AG04450 (cell line): ENCODE measurements around the gene RTN4. TPM values are rescaled to one million over a fixed set of nuclear protein-coding genes. Genes with fewer than 3 reads are reported as not detected.

Experiments used
- CTCF ChIA-PET: fragments of 300-600, 350-600 bp; formaldehyde crosslinking; extraction: SDS; loops from one replicate; lab custom pipeline; 2022; ENCODE audit warnings: antibody characterized with exemption, inconsistent platforms; lab: Charles Lee
- POLR2A ChIA-PET: fragments of 350-600 bp; formaldehyde crosslinking; extraction: SDS; loops from one replicate; lab custom pipeline; 2021; ENCODE audit warnings: antibody characterized with exemption, inconsistent platforms; lab: Yijun Ruan, JAX
- DNase-seq: peaks from one replicate; pipeline ENCODE4 v3.0.0-alpha.2; 2011; ENCODE audit warnings: low read depth, low spot score
- H3K27ac ChIP-seq: one replicate; pipeline ENCODE4 v1.5.1; 2012; ENCODE audit warnings: low read depth, low read length, control low read depth
- H3K27me3 ChIP-seq: one replicate; pipeline ENCODE4 v1.6.0; 2012; ENCODE audit warnings: low read length; ENCODE audit not compliant: control insufficient read depth, insufficient read depth
- H3K4me3 ChIP-seq: 2 replicates; pipeline ENCODE4 v1.5.1; 2011; ENCODE audit warnings: mild to moderate bottlenecking, low read depth, low read length, control low read depth
- H3K9me3 ChIP-seq: 2 replicates; pipeline ENCODE4 v1.5.1; 2012; ENCODE audit warnings: low read length; ENCODE audit not compliant: control insufficient read depth, insufficient read depth
- CTCF ChIP-seq: IDR thresholded peaks from 2 replicates; pipeline ENCODE4 v1.5.1; 2011; ENCODE audit warnings: low read depth, low read length, control low read depth, inconsistent platforms
- polyA plus RNA-seq: library from polyadenylated mRNA; depleted of rRNA; stranded (reverse); fragments of >200 nt; gene quantifications from 2 replicates; pipeline ENCODE4 v1.2.3, GENCODE V29; 2011

RTN4 gene
- polyA plus RNA-seq, 1 experiment, result 668 TPM

DNA sequence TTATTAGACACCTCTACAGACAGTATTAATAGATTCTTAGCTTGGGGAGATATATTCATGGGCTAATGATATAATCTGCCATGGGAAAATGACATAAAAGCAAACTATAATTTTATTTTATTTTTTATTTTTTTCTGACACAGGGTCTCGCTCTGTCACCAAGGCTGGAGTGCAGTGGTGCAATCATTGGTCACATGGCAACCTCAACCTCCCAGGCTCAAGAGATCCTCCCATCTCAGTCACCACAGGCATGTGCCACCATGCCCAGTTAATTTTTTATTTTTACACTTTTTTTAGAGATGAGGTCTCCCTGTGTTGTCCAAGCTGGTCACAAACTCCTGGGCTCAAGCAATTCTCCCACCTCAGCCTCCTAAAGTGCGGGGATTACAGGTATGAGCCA, 39.3 kb downstream of the RTN4 start:
- no peaks in the 10 kb centered on the region for H3K27me3 ChIP-seq
- no peaks in the 10 kb centered on the region for H3K9me3 ChIP-seq
- TF ChIP-seq CTCF, result no peak
- no peak for DNase-seq
- CTCF ChIA-PET, result interaction anchor here (1.1 kb wide), 2 partner anchors 111 to 158 kb away, joined by 4 read pairs; no protein-coding TSS in a partner anchor
- no peak overlapping the region for H3K27ac ChIP-seq
- no peak overlapping the region for H3K4me3 ChIP-seq
- POLR2A ChIA-PET, result no interaction called here

- ChIA-PET POLR2A (no interaction called here), CTCF (no interaction called here)
- no peak overlapping the region for H3K27ac ChIP-seq
- no peak overlapping the region for H3K4me3 ChIP-seq
- no peaks in the 10 kb centered on the region for H3K9me3 ChIP-seq
- no peak for TF ChIP-seq CTCF
- H3K27me3 ChIP-seq, result no peaks in the 10 kb centered on the region
- DNase-seq, result no peak
These were observed 40.1 kb downstream of the RTN4 start for GRCh38 chr2:55010149-55010591.

GRCh38 chr2:55009277-55010060, 40.8 kb downstream of the RTN4 start:
- H3K27ac ChIP-seq, result no peak overlapping the region

DNA sequence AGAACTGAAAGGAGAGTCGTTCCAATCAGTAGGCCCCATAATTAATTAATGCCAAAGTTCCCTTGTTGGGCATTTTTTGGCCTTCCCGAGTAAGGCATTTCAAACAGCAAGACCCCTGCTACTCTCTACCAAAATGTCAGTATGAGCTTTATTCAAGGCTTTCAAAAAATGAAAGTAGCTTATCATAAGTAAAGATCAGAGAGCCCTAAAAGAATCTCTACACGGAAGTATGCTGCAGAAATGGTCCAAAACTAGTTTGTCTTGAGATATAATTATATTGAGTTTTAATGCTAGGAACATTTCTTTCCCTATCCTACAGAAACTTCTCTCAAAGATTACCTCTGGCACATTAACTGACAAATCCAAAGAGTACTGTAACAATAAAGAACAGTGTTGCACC, 43.9 kb downstream of the RTN4 start:
- Histone ChIP-seq H3K27me3 (no peaks in the 10 kb centered on the region), H3K4me3 (no peak overlapping the region), H3K9me3 (no peaks in the 10 kb centered on the region), H3K27ac (no peak overlapping the region)
- POLR2A ChIA-PET, result no interaction called here
- no peak for DNase-seq
- CTCF ChIA-PET, result no interaction called here
- TF ChIP-seq CTCF, result no peak

More at GRCh38 chr2:55009277-55010060, 40.8 kb downstream of the RTN4 start:
- no peak for TF ChIP-seq CTCF
- DNase-seq, result no peak
- Histone ChIP-seq H3K4me3 (no peak overlapping the region), H3K9me3 (no peaks in the 10 kb centered on the region), H3K27me3 (no peaks in the 10 kb centered on the region)
- CTCF ChIA-PET, result no interaction called here
- POLR2A ChIA-PET, result no interaction called here
